ENCODE measurements around the gene DPM3. TPM values are rescaled to one million over a fixed set of nuclear protein-coding genes. Genes with fewer than 3 reads are reported as not detected.

The DPM3 gene
- total and polyA plus RNA-seq, 2 of the 13 experiments (the other 11 are each of a cell fraction or from before 2014, with no cell fraction given), result 23.2 to 53.4 TPM

- TF ChIP-seq HMGXB4 (CRISPR knock-in tag; IDR thresholded peaks at IDR 0.05; ENCODE audit: borderline replicate concordance in 1 of 2, low read depth in 1 of 2), result no peak; a peak in 1 of 4 replicates
- TF ChIP-seq ZNF318 (CRISPR knock-in tag; IDR thresholded peaks at IDR 0.05), result peak; percentile 54; the same call in 1 of the 2 replicates
- no peak for TF ChIP-seq PHB2 (IDR thresholded peaks at IDR 0.05; ENCODE audit: partially characterized antibody)
- TF ChIP-seq ZNF746 (CRISPR knock-in tag; IDR thresholded peaks at IDR 0.05), result no peak; the same call in 1 of the 2 replicates
- no peak for TF ChIP-seq HDAC6 (IDR thresholded peaks at IDR 0.05; ENCODE audit: low read depth, low read length)
- peak; percentile 39 for TF ChIP-seq HNRNPK (IDR thresholded peaks at IDR 0.05; ENCODE audit: low read depth, low read length, poor library complexity, severe bottlenecking)
- no peak for TF ChIP-seq ZGPAT (CRISPR knock-in tag; IDR thresholded peaks at IDR 0.05)
- TF ChIP-seq RXRB (CRISPR knock-in tag; IDR thresholded peaks at IDR 0.05; ENCODE audit: borderline replicate concordance), result no peak
- no peak; the same call in 1 of the 2 replicates for TF ChIP-seq FOXC1 (CRISPR knock-in tag; IDR thresholded peaks at IDR 0.05; ENCODE audit: borderline replicate concordance)
- no peak for TF ChIP-seq SAFB2 (CRISPR knock-in tag; IDR thresholded peaks at IDR 0.05; ENCODE audit: borderline replicate concordance, low read depth)
- TF ChIP-seq POLR2A (IDR thresholded peaks at IDR 0.05; ENCODE audit: insufficient read depth in 1 of 2, low read depth in 2 of 2, low read length in 2 of 2), result peak in 1 of 2 experiments; percentile 95; a peak in 2 of 4 replicates
- no peak for TF ChIP-seq MTF1 (CRISPR knock-in tag; IDR thresholded peaks at IDR 0.05)
- no peak for TF ChIP-seq KLF12 (CRISPR knock-in tag; IDR thresholded peaks at IDR 0.05; ENCODE audit: borderline replicate concordance)
- no peak for TF ChIP-seq ZNF816 (CRISPR knock-in tag; IDR thresholded peaks at IDR 0.05; ENCODE audit: borderline replicate concordance)
- TF ChIP-seq ZBTB44 (CRISPR knock-in tag; IDR thresholded peaks at IDR 0.05), result no peak
Observed at GRCh38 chr1:155126556-155127104, 13.7 kb downstream of the DPM3 start (continued).
